Gastroesophageal sphincter (tissue), 4 donors: ENCODE results near the gene OR7D4. TPM values are rescaled to one million over a fixed set of nuclear protein-coding genes. Genes with fewer than 3 reads are reported as not detected.

Source experiments
- ATAC-seq: fragments of 150-250 bp; one replicate; pipeline ENCODE4 v1.9.1; 2016; ENCODE audit warnings: mild to moderate bottlenecking, moderate library complexity
- H3K27ac ChIP-seq, 4 donors: fragments of 200-600 bp; sonication (generic) in 3 of 4; 1 replicate in 3 of 4; 2 replicates in 1 of 4; pipeline ENCODE4 v1.5.1; 2016 to 2019
- H3K27me3 ChIP-seq: fragments of 200-600 bp; sonication (generic); one replicate; pipeline ENCODE4 v1.5.1; 2019
- H3K36me3 ChIP-seq, 2 donors: fragments of 200-600 bp; sonication (generic); one replicate each; pipeline ENCODE4 v1.5.1; 2019; ENCODE audit warnings: control low read depth in 1 of 2
- H3K4me1 ChIP-seq, 3 donors: fragments of 200-600 bp; sonication (generic); 1 replicate in 2 of 3; 2 replicates in 1 of 3; pipeline ENCODE4 v1.5.1; 2016 to 2019; ENCODE audit warnings: control low read depth in 2 of 3
- H3K4me3 ChIP-seq, 2 donors: fragments of 200-600 bp; sonication (generic); one replicate each; pipeline ENCODE4 v1.5.1; 2019; ENCODE audit warnings: mild to moderate bottlenecking in 1 of 2, moderate library complexity in 1 of 2
- H3K9me3 ChIP-seq, 3 donors: fragments of 200-600 bp; sonication (generic); one replicate each; pipeline ENCODE4 v1.5.1; 2017 to 2019; ENCODE audit warnings: control low read depth in 2 of 3
- EP300 ChIP-seq: sonication (generic); formaldehyde crosslinking; IDR thresholded peaks from one replicate; pipeline ENCODE4 v1.6.1; 2017; ENCODE audit warnings: antibody characterized with exemption, mild to moderate bottlenecking
- POLR2A ChIP-seq, 2 donors: fragments of 450-650 bp; IDR thresholded peaks; one replicate each; pipeline ENCODE4 v1.6.1; 2017; ENCODE audit warnings: antibody characterized with exemption in 2 of 2, mild to moderate bottlenecking in 2 of 2, moderate library complexity in 1 of 2
- POLR2AphosphoS5 ChIP-seq: sonication (generic); formaldehyde crosslinking; IDR thresholded peaks from one replicate; pipeline ENCODE4 v1.6.1; 2017; ENCODE audit warnings: antibody characterized with exemption
- WGBS, 2 donors: methylation state at CpG; one replicate each; pipeline ENCODE4 v1.1.5; 2018; ENCODE audit warnings: low coverage in 1 of 2; 5-methylcytosine and 5-hydroxymethylcytosine counted together
- total RNA-seq, 4 donors: library from RNA; depleted of rRNA; stranded (reverse); fragments of >200 nt; gene quantifications; one replicate each; pipeline ENCODE4 v1.1.0, GENCODE V29; 2016
- TF ChIP-seq, protein P1 (sequence below), 4 experiments: fragments of 200-600 bp in 2 of 4; fragments of 450-650 bp in 2 of 4; sonication (generic) in 1 of 4; IDR thresholded peaks; one replicate each; pipeline ENCODE4 v1.5.1; 2017 to 2019; ENCODE audit warnings: antibody characterized with exemption in 4 of 4, mild to moderate bottlenecking in 2 of 4, moderate library complexity in 2 of 4

The OR7D4 gene
- total RNA-seq, 4 donors from 2014 or later, result not detected

DNA sequence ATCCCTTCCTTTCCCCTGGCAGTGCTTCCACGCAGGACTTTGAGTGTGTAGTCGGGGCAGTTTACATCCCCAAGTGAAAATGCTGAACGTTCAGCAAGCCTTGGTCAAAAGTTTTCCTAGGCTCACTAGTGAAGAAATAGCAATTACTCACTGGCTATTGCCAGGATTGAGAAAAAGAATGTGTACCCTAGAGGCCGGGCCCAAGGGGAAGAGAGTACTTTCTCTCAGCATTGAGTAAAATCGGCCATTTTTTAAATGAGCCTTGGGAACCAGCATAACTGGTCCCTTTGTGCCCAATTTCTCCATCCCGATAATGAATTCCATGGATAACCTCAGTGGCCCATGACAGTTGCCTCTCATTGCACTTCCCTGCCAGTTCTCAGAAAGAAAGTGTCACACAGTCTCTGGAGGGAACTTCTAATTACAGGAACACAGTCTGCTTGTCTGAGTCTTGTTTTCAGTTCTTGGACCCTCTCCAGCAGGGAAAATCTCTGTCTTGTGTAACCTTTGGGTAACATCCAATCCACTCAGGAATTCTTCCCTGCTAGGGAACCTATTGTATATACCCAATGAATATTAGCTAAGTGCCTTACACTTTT, 47.9 kb downstream of the OR7D4 start:
- Histone ChIP-seq H3K36me3 (peaks cover 0 to 17% of the 10 kb centered on the region in 2 donors), H3K9me3 (no peaks in the 10 kb centered on the region), H3K4me3 (no peak overlapping the region), H3K27ac (no peak overlapping the region), H3K4me1 (no peaks in the 10 kb centered on the region), H3K27me3 (no peaks in the 10 kb centered on the region)
- WGBS, 2 donors, result 60 to 75% methylated on average over 5 to 6 of the region's 6 CpGs
- TF ChIP-seq EP300 (no peak), POLR2AphosphoS5 (no peak), POLR2A (IDR thresholded peaks at IDR 0.05) (no peak)
- TF ChIP-seq, protein P1, sequence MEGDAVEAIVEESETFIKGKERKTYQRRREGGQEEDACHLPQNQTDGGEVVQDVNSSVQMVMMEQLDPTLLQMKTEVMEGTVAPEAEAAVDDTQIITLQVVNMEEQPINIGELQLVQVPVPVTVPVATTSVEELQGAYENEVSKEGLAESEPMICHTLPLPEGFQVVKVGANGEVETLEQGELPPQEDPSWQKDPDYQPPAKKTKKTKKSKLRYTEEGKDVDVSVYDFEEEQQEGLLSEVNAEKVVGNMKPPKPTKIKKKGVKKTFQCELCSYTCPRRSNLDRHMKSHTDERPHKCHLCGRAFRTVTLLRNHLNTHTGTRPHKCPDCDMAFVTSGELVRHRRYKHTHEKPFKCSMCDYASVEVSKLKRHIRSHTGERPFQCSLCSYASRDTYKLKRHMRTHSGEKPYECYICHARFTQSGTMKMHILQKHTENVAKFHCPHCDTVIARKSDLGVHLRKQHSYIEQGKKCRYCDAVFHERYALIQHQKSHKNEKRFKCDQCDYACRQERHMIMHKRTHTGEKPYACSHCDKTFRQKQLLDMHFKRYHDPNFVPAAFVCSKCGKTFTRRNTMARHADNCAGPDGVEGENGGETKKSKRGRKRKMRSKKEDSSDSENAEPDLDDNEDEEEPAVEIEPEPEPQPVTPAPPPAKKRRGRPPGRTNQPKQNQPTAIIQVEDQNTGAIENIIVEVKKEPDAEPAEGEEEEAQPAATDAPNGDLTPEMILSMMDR (IDR thresholded peaks at IDR 0.05), result no peak
- ATAC-seq, result no peak

DNA sequence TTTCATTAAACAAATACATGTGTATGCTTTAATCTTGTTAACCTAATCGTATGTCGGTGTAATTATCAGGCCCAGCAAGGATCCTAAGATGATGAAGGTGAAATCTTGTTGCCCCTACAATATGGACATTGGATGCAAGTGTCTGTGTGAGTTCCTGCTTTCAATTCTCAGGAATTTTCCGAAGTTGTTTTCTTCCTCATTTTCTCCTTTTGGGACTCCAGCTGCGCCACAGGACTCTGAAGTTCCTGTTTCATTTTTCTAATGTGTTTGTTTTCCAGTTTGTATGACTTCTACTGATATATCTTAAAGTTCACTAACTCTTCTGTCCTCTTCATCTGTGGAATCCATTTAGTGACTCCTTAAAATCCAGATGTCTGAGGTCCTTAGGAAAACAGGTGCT, 52.5 kb downstream of the OR7D4 start:
- Histone ChIP-seq H3K9me3 (no peaks in the 10 kb centered on the region), H3K36me3 (peaks cover 0 to 61% of the 10 kb centered on the region in 2 donors), H3K4me1 (no peaks in the 10 kb centered on the region), H3K27me3 (no peaks in the 10 kb centered on the region), H3K4me3 (no peak overlapping the region), H3K27ac (no peak overlapping the region)
- ATAC-seq, result no peak
- WGBS, 2 donors, result 94 to 97% methylated on average over 3 to 4 of the region's 4 CpGs
- TF ChIP-seq POLR2AphosphoS5, result no peak
- no peak for TF ChIP-seq EP300
- TF ChIP-seq POLR2A (IDR thresholded peaks at IDR 0.05), result no peak
- TF ChIP-seq, protein P1 (IDR thresholded peaks at IDR 0.05), result no peak

DNA sequence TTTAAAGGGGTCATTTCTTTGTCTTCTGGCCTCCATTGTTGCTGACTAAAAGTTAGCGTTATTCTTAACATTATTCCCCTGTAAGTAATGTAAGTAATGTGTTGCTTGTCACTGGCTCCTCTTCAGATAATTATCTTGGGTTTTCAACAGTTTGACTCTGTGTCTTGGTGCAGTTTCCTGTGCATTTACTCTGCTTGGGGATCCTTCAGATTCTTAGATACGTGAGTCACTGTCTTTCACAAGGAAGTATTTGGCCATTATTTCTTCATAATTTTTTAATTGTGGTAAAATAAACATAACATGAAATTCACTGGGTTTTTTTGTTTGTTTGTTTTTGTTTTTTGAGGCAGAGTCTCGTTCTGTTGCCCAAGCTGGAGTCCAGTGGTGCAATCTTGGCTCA, 54.1 kb downstream of the OR7D4 start:
- no peak overlapping the region for H3K4me3 ChIP-seq
- TF ChIP-seq POLR2A (IDR thresholded peaks at IDR 0.05) (no peak), POLR2AphosphoS5 (no peak), EP300 (no peak)
- TF ChIP-seq, protein P1 (IDR thresholded peaks at IDR 0.05), result no peak
- 93 to 95% methylated on average over 2 to 3 of the region's 3 CpGs for WGBS, 2 donors

DNA sequence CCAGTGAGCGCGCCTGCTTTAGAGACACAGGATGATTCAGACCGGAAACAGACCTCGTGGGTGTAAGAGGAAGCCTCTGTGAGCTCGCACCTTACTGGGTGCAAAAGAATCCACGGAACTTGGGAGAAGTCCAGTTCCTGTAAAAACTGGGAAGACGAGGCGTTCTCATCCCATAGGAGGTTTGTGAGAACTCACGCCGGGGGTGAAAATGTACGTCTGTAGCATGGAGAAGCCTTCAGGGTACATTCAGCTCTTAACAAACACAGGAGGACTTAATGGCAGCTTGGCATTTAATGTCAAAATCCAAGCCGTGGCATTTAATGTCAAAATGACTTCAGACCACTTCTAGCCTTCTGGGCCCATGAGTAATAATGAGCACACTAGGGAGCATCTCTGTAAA, 58.0 kb downstream of the OR7D4 start:
- TF ChIP-seq POLR2A (IDR thresholded peaks at IDR 0.05) (no peak), EP300 (no peak), POLR2AphosphoS5 (no peak)
- TF ChIP-seq, protein P1 (IDR thresholded peaks at IDR 0.05), result no peak
- ATAC-seq, result no peak
- Histone ChIP-seq H3K4me3 (no peak overlapping the region), H3K4me1 (no peaks in the 10 kb centered on the region), H3K27me3 (no peaks in the 10 kb centered on the region), H3K27ac (no peak overlapping the region), H3K36me3 (peaks cover 10 to 98% of the 10 kb centered on the region in 2 donors), H3K9me3 (peaks cover 0 to 20% (median 0%) of the 10 kb centered on the region in 3 donors)
- 98 to 100% methylated on average over 2 to 11 of the region's 12 CpGs for WGBS, 2 donors

More for the DNA sequence above, 54.1 kb downstream of the OR7D4 start:
- ATAC-seq, result no peak
- peaks cover 0 to 12% (median 0%) of the 10 kb centered on the region in 3 donors for H3K9me3 ChIP-seq
- no peaks in the 10 kb centered on the region for H3K4me1 ChIP-seq
- no peak overlapping the region for H3K27ac ChIP-seq
- no peaks in the 10 kb centered on the region for H3K27me3 ChIP-seq
- H3K36me3 ChIP-seq, result peaks cover 7 to 77% of the 10 kb centered on the region in 2 donors

Other genes starting within 250 kb of the OR7D4 start
- gene MUC16, start 209.2 kb downstream of the OR7D4 start, total RNA-seq, result 1 to 10 TPM in 1 of 4 donors, under 1 TPM in 2, not detected in 1; under 0.01 to 2.7 (median 0.13) TPM
- not detected for gene OR1M1, start 132.5 kb downstream of the OR7D4 start, total RNA-seq
- not detected for gene OR7G2, start 112.1 kb downstream of the OR7D4 start, total RNA-seq
- gene OR7G1, start 103.8 kb downstream of the OR7D4 start, total RNA-seq, result not detected
- not detected for gene OR7G3, start 92.6 kb downstream of the OR7D4 start, total RNA-seq
- 10 to 100 TPM; 16.7 to 23.6 (median 20.1) TPM for gene ZNF317, start 79.2 kb downstream of the OR7D4 start, total RNA-seq
- under 1 TPM in 2 of 4 donors, not detected in 2; 0.12 to 0.17 TPM for gene OR7D2, start 40.6 kb downstream of the OR7D4 start, total RNA-seq
- not detected for gene OR7E24, start 31.3 kb upstream of the OR7D4 start, total RNA-seq
- gene ZNF699, start 90.2 kb upstream of the OR7D4 start, total RNA-seq, result 10 to 100 TPM; 12.7 to 21.5 (median 15.2) TPM
- 10 to 100 TPM; 15.4 to 22.3 (median 16.7) TPM for gene ZNF559, start 104.6 kb upstream of the OR7D4 start, total RNA-seq
- gene ZNF177, start 143.4 kb upstream of the OR7D4 start, total RNA-seq, result 1 to 10 TPM; 2.2 to 7.0 (median 2.6) TPM
- 10 to 100 TPM; 16.0 to 25.1 (median 20.8) TPM for gene ZNF266, start 216.0 kb upstream of the OR7D4 start, total RNA-seq